Neuronal stem cell (in vitro differentiated cells): ENCODE data around the gene MAD2L1BP.
A peak's percentile ranks its signal among the peaks of the same experiment; 100 is the strongest.

Experiments
- DNase-seq: peaks from one replicate; pipeline ENCODE4 v3.0.0-alpha.2; 2013; ENCODE audit warnings: low spot score
- H2AFZ ChIP-seq: one replicate; pipeline ENCODE4 v1.6.1; 2013; ENCODE audit warnings: mild to moderate bottlenecking, low read length, inconsistent platforms
- H2AK5ac ChIP-seq: 2 replicates; pipeline ENCODE4 v1.6.1; 2013; ENCODE audit warnings: low read depth, mild to moderate bottlenecking, inconsistent platforms, low read length, moderate library complexity, mixed read lengths
- H2BK120ac ChIP-seq: 2 replicates; pipeline ENCODE4 v1.6.1; 2013; ENCODE audit warnings: low read depth, mild to moderate bottlenecking, inconsistent platforms, low read length, moderate library complexity, mixed read lengths
- H2BK12ac ChIP-seq: one replicate; pipeline ENCODE4 v1.6.1; 2013; ENCODE audit warnings: low read length, inconsistent platforms
- H2BK15ac ChIP-seq: 2 replicates; pipeline ENCODE4 v1.6.1; 2013; ENCODE audit warnings: mild to moderate bottlenecking, low read length, inconsistent platforms, mixed read lengths
- H2BK5ac ChIP-seq: one replicate; pipeline ENCODE4 v1.6.1; 2013; ENCODE audit warnings: inconsistent platforms, mild to moderate bottlenecking, low read length, moderate library complexity
- H3K14ac ChIP-seq: one replicate; pipeline ENCODE4 v1.6.1; 2013; ENCODE audit warnings: low read length, inconsistent platforms
- H3K18ac ChIP-seq: 2 replicates; pipeline ENCODE4 v1.6.1; 2013; ENCODE audit warnings: low read length, inconsistent platforms
- H3K23ac ChIP-seq: 2 replicates; pipeline ENCODE4 v1.6.1; 2013; ENCODE audit warnings: low read depth, mild to moderate bottlenecking, mixed read lengths, low read length, inconsistent platforms; ENCODE audit not compliant: poor library complexity
- H3K27ac ChIP-seq: replicated peaks from 3 replicates; pipeline ENCODE4 v1.5.1; 2013; ENCODE audit warnings: low read length, inconsistent platforms
- H3K27me3 ChIP-seq, 3 experiments: 2 replicates each; pipeline ENCODE4 v1.6.1; 2013; ENCODE audit warnings: low read length in 3 of 3, mild to moderate bottlenecking in 2 of 3, inconsistent platforms in 1 of 3, low read depth in 1 of 3, mixed read lengths in 1 of 3, moderate library complexity in 1 of 3; ENCODE audit not compliant: control insufficient read depth in 3 of 3, insufficient read depth in 3 of 3
- H3K36me3 ChIP-seq, 2 donors: replicated peaks in 1 of 2; 2 replicates each; pipeline ENCODE4 v1.6.1; 2013; ENCODE audit warnings: low read length in 2 of 2; ENCODE audit not compliant: control insufficient read depth in 2 of 2, insufficient read depth in 2 of 2
- H3K4ac ChIP-seq: 2 replicates; pipeline ENCODE4 v1.6.1; 2013; ENCODE audit warnings: inconsistent platforms, mild to moderate bottlenecking, low read length, moderate library complexity
- H3K4me1 ChIP-seq, 2 donors: 1 replicate in 1 of 2; 2 replicates in 1 of 2; pipeline ENCODE4 v1.6.1; 2013; ENCODE audit warnings: low read length in 2 of 2, low read depth in 1 of 2; ENCODE audit not compliant: control insufficient read depth in 2 of 2, insufficient read depth in 1 of 2
- H3K4me2 ChIP-seq: one replicate; pipeline ENCODE4 v1.6.1; 2013; ENCODE audit warnings: mild to moderate bottlenecking, low read length, inconsistent platforms; ENCODE audit not compliant: insufficient read depth, poor library complexity, severe bottlenecking
- H3K4me3 ChIP-seq, 2 donors: 2 replicates each; pipeline ENCODE4 v1.5.1; 2013; ENCODE audit warnings: low read length in 2 of 2, mild to moderate bottlenecking in 2 of 2, inconsistent platforms in 1 of 2, moderate library complexity in 1 of 2
- H3K79me1 ChIP-seq: one replicate; pipeline ENCODE4 v1.6.1; 2013; ENCODE audit warnings: low read depth, mild to moderate bottlenecking, inconsistent platforms, low read length, moderate library complexity
- H3K9ac ChIP-seq: one replicate; pipeline ENCODE4 v1.6.1; 2013; ENCODE audit warnings: mild to moderate bottlenecking, low read depth, low read length, inconsistent platforms; ENCODE audit not compliant: poor library complexity
- H3K9me3 ChIP-seq, 2 donors: replicated peaks in 1 of 2; 2 replicates each; pipeline versions ENCODE3 to v1.6.1; 2013; ENCODE audit warnings: low read length in 2 of 2, mild to moderate bottlenecking in 2 of 2, inconsistent platforms in 1 of 2, low read depth in 1 of 2, mixed read lengths in 1 of 2, moderate library complexity in 1 of 2; ENCODE audit not compliant: control insufficient read depth in 2 of 2, insufficient read depth in 1 of 2
- H4K8ac ChIP-seq: one replicate; pipeline ENCODE4 v1.6.1; 2013; ENCODE audit warnings: low read depth, mild to moderate bottlenecking, inconsistent platforms, low read length, moderate library complexity
- H4K91ac ChIP-seq: one replicate; pipeline ENCODE4 v1.6.1; 2013; ENCODE audit warnings: low read length, low read depth, mild to moderate bottlenecking, inconsistent platforms; ENCODE audit not compliant: poor library complexity
- WGBS, 2 donors: extraction: QIAGEN DNeasy Blood & Tissue Kit; methylation state at CpG; one replicate each; pipeline ENCODE4 v1.1.7; 2013; ENCODE audit warnings: missing lambda C conversion rate in 2 of 2, mixed read lengths in 1 of 2; ENCODE audit not compliant: insufficient read length in 2 of 2, insufficient replicate concordance in 1 of 2; ENCODE audit errors: extremely low coverage in 2 of 2; 5-methylcytosine and 5-hydroxymethylcytosine counted together

Gene MAD2L1BP

DNA sequence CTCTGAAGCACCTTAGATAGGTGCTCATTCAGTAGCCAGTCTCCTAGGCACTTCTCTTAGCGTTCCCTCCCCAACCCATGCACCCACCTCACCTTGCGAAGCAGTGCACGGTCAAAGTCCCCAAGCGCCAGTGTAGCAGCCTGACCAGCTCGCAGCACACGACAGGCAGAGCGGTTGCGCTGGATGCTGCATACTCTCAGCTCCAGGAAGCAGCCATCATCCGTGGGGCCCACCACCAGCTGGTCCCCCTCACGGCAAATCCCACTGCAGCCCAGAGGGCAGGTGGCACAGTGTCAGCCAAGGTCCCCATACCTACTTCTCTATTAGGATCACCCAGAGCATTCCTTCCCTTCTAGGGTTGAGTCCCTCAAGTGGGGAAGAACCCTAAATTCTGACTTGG lies 13.1 kb upstream of the MAD2L1BP start:
- DNase-seq: no peak
- H3K9ac ChIP-seq: peak overlapping the region; percentile 73
- no peak overlapping the region for H3K18ac ChIP-seq
- no peak overlapping the region for H2AK5ac ChIP-seq
- H3K36me3 ChIP-seq: peaks cover 60 to 98% of the 10 kb centered on the region in 2 donors
- no peaks in the 10 kb centered on the region for H3K27me3 ChIP-seq
- H3K9me3 ChIP-seq: no peaks in the 10 kb centered on the region
- WGBS, 2 donors: no CpG with 5 or more reads among the region's 10 CpGs
- no peak overlapping the region for H2BK120ac ChIP-seq
- no peak overlapping the region for H3K27ac ChIP-seq
- peak overlapping the region; percentile 65 for H3K23ac ChIP-seq
- no peak overlapping the region for H3K4me2 ChIP-seq
- no peak overlapping the region for H4K8ac ChIP-seq
- H3K14ac ChIP-seq: no peak overlapping the region
- H2BK12ac ChIP-seq: no peak overlapping the region
- H3K4me3 ChIP-seq: peak overlapping the region in 1 of 2 donors; percentile 65
- H2BK15ac ChIP-seq: no peak overlapping the region
- no peak overlapping the region for H2AFZ ChIP-seq
- peaks cover 7% of the 10 kb centered on the region for H3K79me1 ChIP-seq
- no peak overlapping the region for H3K4ac ChIP-seq
- H4K91ac ChIP-seq: no peak overlapping the region
- no peak overlapping the region for H2BK5ac ChIP-seq
- peaks cover 0 to 3% of the 10 kb centered on the region in 2 donors for H3K4me1 ChIP-seq

DNA sequence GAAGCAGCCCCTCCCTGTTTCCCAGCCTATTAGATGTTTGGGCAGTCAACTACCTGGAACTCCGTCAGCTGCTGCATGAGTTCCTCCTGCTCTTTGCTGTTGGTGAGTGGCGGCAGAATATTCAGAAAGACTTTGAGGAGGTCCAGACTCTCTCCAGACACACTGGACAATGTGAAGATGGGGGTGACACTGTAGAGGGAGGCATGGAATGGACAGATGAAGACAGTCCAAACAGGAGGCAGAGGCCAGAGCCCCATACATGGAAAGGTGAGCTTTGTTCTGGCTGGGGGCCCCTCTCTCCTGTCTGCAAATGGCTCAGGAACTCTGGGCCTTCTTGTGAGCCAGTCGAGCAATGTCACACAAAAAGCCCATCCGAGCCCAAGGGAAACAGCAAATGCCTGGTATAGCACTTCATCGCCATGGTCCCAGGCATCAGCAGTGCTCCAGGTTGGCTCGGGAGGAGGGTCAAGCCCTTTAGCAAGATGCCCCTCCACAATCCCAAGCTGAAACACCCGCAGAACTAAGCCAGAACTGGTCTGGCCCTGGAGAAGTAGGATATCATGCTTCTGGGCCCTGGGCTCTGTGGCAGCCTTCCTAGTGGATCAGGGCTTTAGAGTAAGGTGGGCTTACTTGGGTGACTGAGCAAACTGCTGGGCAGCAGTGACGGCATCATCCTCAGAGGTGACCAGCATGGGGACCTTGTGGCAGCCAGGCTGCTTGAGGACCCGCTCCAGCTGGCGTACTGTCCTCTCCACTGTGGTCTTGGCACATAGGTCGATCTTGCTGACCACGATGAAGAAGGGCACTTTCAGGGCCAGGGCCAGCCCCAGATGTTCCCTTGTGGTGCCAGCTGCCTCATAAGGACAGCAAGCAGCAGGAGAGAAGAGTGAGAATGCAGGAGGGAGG lies 11.5 kb upstream of the MAD2L1BP start:
- peaks cover 60 to 88% of the 10 kb centered on the region in 2 donors for H3K36me3 ChIP-seq
- H3K4me3 ChIP-seq: peak overlapping the region in 1 of 2 donors; percentile 29
- H4K8ac ChIP-seq: no peak overlapping the region
- no peak overlapping the region for H2BK12ac ChIP-seq
- H2BK5ac ChIP-seq: no peak overlapping the region
- H3K4ac ChIP-seq: no peak overlapping the region
- H2BK15ac ChIP-seq: no peak overlapping the region
- H4K91ac ChIP-seq: no peak overlapping the region
- H3K27ac ChIP-seq: no peak overlapping the region
- H3K9ac ChIP-seq: no peak overlapping the region
- H3K27me3 ChIP-seq: no peaks in the 10 kb centered on the region
- H3K4me2 ChIP-seq: no peak overlapping the region
- WGBS, 2 donors: no CpG with 5 or more reads among the region's 12 CpGs
- no peak overlapping the region for H2AFZ ChIP-seq
- peak overlapping the region; percentile 14 for H3K23ac ChIP-seq
- H3K9me3 ChIP-seq: no peaks in the 10 kb centered on the region
- H2BK120ac ChIP-seq: no peak overlapping the region
- peaks cover 2 to 5% of the 10 kb centered on the region in 2 donors for H3K4me1 ChIP-seq
- no peak overlapping the region for H2AK5ac ChIP-seq
- H3K79me1 ChIP-seq: peaks cover 7% of the 10 kb centered on the region
- H3K18ac ChIP-seq: no peak overlapping the region
- DNase-seq: no peak
- H3K14ac ChIP-seq: no peak overlapping the region

- H3K27me3 ChIP-seq: no peaks in the 10 kb centered on the region
- H3K4me2 ChIP-seq: no peak overlapping the region
- peaks cover 7% of the 10 kb centered on the region for H3K79me1 ChIP-seq
- peaks cover 2 to 5% of the 10 kb centered on the region in 2 donors for H3K4me1 ChIP-seq
- no peak overlapping the region for H4K8ac ChIP-seq
- DNase-seq: no peak
- H2AK5ac ChIP-seq: no peak overlapping the region
- peaks cover 60 to 81% of the 10 kb centered on the region in 2 donors for H3K36me3 ChIP-seq
- H3K23ac ChIP-seq: peak overlapping the region; percentile 14
- H4K91ac ChIP-seq: no peak overlapping the region
- H3K9me3 ChIP-seq: no peaks in the 10 kb centered on the region
- no peak overlapping the region for H2BK15ac ChIP-seq
- H2AFZ ChIP-seq: no peak overlapping the region
- no peak overlapping the region for H2BK5ac ChIP-seq
- H3K4ac ChIP-seq: no peak overlapping the region
- no peak overlapping the region for H2BK120ac ChIP-seq
- no peak overlapping the region for H3K14ac ChIP-seq
- no peak overlapping the region for H3K27ac ChIP-seq
- peak overlapping the region in 1 of 2 donors; percentile 29 for H3K4me3 ChIP-seq
- H3K18ac ChIP-seq: no peak overlapping the region
- no CpG with 5 or more reads among the region's 7 CpGs for WGBS, 2 donors
- H3K9ac ChIP-seq: no peak overlapping the region
- no peak overlapping the region for H2BK12ac ChIP-seq
Measured at GRCh38 chr6:43624786-43625288, 10.8 kb upstream of the MAD2L1BP start.

DNA sequence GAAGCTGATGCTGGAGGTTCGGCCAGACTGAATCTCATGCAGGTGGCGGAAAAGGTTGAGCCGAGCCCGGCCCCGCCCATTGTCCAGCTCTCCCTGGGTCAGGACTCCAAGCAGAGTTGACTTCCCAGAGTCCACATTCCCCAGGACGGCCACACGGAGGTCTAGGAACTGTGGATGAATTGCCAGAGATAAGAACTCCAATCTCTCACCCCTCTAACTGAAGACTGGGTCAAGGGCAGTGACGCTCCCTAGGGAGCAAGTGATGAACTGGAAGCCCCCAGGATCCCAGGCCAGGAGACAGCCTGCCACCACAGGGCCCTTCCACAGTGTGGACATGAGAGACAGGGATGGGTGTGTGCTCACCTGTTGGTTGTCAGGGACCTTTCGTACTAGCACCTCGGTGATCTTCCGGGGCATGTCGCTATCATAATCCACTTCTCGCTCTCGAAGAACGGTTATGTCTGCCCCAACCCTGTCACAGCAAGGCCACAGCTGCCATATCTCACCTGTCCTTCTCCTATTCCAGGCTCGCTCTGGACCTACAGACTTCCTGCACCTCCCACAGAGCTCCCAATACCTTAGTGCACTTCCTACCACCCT lies 10.1 kb upstream of the MAD2L1BP start:
- Histone ChIP-seq H2BK120ac (no peak overlapping the region), H2BK15ac (no peak overlapping the region), H3K4ac (no peak overlapping the region), H3K27ac (no peak overlapping the region), H3K9ac (no peak overlapping the region), H3K4me3 (no peak overlapping the region), H3K36me3 (peaks cover 55 to 74% of the 10 kb centered on the region in 2 donors), H4K91ac (no peak overlapping the region), H2AK5ac (no peak overlapping the region), H4K8ac (no peak overlapping the region), H3K23ac (no peak overlapping the region), H3K14ac (no peak overlapping the region), H2BK12ac (no peak overlapping the region), H2AFZ (no peak overlapping the region), H3K79me1 (peaks cover 7% of the 10 kb centered on the region), H3K27me3 (no peaks in the 10 kb centered on the region), H3K4me2 (no peak overlapping the region), H3K4me1 (peaks cover 6 to 9% of the 10 kb centered on the region in 2 donors), H3K9me3 (no peaks in the 10 kb centered on the region), H3K18ac (no peak overlapping the region), H2BK5ac (no peak overlapping the region)
- no CpG with 5 or more reads among the region's 16 CpGs for WGBS, 2 donors
- DNase-seq: no peak
